HG03066 (cell line): ENCODE measurements around the gene M1AP.
A peak's percentile ranks its signal among the peaks of the same experiment; 100 is the strongest.
"Not testable (repeated sequence)": the region's sequence is repeated elsewhere in the genome, so short reads cannot be mapped to it uniquely, and the experiment has no call there.

Source experiments
- ATAC-seq: cut with Tn5 transposase; IDR thresholded peaks from one replicate; pipeline ENCODE4 v1.9.1; 2021; ENCODE audit warnings: low read depth; ENCODE audit not compliant: unreplicated experiment

Gene M1AP

GRCh38 chr2:74653985-74654882 is 6.1 kb upstream of the M1AP start, which contains the start of gene SEMA4F:
TSS of gene SEMA4F (plus strand) at chr2:74654247. CDS start at chr2:74654377, 130 bp downstream.
- ATAC-seq = peak; percentile 100

DNA sequence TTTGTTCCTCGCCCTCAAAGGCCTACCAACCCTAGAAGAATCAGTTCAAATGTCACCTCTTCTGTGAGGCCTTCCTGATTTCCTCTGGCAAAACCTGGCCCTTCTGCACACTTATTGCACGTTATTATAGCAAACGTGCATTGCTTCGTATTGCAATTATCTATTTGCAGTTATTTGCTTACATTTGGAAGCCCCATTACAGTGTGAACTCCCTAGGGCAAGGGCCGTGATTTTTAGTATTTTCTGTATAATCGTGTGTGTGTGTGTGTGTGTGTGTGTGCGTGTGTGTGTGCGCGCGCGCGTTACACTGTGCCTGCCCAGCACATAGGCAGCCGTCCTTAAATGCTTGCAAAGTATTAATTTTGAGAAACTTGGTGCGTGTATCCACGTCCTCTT is 5.5 kb upstream of the M1AP start:
- ATAC-seq = peak; percentile 16

- no peak for ATAC-seq
Observed at GRCh38 chr2:74646834-74647482, 1.2 kb downstream of the M1AP start.

DNA sequence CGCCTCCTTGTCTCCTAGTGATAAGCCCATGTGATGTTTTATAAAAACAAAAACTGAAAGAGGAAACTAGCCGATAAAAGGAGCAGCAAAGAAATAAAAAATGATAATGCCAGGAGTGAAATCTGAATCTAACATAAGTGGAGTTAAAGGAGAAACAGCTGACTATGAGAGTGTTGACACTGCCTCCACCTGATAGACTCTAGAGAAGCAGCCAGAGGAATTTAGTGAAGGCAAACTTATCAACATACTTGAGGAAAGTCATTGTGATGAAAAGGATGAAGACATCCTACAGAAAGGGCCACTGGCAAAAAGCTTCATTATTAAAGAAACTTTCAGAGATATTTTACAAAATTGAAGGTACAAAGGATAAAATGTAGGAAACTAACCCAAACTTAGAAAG is 1.9 kb downstream of the M1AP start:
- no peak for ATAC-seq

GRCh38 chr2:74645344-74645743 is 2.8 kb downstream of the M1AP start:
- ATAC-seq = no peak

DNA sequence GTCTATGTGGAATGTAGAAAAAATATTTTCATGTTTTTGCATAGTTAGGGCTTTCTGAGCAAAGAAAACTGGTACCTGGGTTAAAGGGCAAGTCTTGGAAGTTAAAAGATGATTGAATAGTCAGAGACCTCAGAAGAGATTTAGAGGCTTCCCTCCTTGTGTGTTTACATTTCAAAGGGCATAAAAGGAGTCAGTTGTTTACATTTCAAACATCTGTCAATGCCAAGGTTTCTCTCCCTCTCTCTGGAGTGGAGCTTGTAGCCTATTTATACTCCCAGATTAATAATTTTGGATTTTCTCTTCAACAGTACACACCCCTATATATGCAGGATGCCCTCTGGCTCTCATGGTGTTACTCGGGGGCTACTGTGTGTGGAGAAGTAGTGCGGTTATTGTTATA is 8.6 kb downstream of the M1AP start:
- ATAC-seq = no peak

GRCh38 chr2:74632939-74633312 is 15.2 kb downstream of the M1AP start:
- ATAC-seq = no peak

DNA sequence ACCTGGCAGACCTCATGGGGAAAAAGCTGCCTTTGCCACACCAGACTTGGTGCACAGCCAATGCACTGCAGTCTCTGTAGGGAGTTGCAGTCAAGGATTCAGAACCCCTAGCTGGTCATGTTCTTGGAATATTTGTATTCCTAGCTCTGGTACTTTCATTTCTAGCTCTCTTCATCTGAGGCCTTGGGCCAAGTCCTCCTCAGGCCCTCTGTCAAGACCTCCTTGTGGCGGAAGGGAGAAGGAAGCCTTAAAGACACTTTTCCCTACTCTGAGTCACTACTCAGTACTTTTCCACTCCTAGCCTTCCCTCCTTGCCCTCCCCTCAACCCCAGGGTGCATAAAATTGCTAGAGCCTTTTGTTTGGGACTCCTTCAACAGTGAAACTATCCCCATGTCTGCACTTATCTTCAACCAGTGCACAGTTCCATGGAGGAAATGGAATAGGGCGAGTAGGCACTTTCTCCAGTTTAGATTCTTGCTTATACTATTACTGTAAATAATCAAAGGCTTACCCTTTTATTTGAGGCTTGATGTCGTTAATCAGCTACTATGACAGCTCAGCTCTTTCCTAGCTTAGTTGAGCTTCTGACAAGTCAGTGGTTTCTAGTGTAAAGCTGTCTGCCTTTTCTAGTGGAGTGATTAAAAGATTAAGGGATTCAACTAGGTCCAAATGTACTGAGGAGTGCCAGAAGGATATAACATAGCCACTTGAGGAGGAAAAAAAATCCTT is 15.8 kb downstream of the M1AP start:
- no peak for ATAC-seq

DNA sequence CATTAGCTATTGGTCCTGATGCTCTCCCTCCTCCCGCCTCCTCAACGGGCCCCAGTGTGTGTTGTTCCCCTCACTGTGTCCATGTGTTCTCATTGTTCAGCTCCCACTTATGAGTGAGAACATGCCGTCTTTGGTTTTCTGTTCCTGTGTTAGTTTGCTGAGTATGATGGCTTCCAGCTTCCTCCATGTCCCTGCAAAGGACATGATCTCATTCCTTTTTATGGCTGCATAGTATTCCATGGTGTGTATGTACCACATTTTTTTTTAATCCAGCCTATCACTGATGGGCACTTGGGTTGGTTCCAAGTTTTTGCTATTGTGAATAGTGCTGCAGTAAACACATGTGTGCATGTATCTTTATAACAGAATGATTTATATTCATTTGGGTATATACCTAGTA is 17.7 kb downstream of the M1AP start:
- not testable (repeated sequence) for ATAC-seq

- ATAC-seq = no peak
Observed at GRCh38 chr2:74628538-74629105, 19.5 kb downstream of the M1AP start.

- no peak for ATAC-seq
Observed at GRCh38 chr2:74625658-74626425, 22.3 kb downstream of the M1AP start.

DNA sequence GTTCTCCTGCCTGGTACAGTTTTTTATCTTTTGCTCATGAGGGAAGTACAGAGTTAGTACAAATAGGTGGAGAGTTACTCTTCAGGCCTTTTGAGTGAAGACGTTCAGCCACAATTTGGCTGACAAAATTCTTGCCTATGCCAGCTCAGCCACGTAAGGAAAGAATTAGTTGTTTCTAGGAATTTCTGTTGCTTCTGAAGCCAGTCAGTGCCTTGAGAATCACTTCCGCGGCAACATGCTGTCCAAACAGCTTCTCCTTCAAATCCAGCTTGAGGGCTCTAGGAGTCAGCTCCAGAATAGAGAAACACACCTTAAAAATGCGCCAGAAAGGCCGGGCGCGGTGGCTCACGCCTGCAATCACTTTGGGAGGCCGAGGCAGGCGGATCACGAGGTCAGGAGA is 27.5 kb downstream of the M1AP start:
- no peak for ATAC-seq

- peak; percentile 58 for ATAC-seq
Observed at GRCh38 chr2:74619651-74620297, 28.4 kb downstream of the M1AP start.

GRCh38 chr2:74618410-74619083 is 29.6 kb downstream of the M1AP start:
- ATAC-seq = no peak

DNA sequence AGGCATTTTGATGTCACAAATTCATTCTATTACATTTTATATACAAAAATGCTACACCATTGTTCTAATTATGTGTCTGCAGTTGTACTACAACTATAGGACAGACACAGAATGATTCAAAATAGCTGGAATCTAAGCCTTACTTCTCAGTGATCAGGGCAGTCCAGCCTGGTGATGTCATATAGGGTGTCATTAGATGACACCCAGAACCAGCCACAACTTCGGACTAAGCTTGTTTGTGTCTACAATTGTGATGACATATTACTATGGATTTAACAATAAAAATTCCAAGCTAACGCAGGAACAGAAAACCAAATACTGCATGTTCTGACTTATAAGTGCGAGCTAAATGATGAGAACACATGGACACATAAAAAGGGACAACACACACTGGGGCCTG is 31.0 kb downstream of the M1AP start:
- ATAC-seq = no peak

GRCh38 chr2:74606927-74607326 is 41.2 kb downstream of the M1AP start:
- no peak for ATAC-seq

GRCh38 chr2:74603282-74604000 is 44.7 kb downstream of the M1AP start:
- ATAC-seq = no peak

DNA sequence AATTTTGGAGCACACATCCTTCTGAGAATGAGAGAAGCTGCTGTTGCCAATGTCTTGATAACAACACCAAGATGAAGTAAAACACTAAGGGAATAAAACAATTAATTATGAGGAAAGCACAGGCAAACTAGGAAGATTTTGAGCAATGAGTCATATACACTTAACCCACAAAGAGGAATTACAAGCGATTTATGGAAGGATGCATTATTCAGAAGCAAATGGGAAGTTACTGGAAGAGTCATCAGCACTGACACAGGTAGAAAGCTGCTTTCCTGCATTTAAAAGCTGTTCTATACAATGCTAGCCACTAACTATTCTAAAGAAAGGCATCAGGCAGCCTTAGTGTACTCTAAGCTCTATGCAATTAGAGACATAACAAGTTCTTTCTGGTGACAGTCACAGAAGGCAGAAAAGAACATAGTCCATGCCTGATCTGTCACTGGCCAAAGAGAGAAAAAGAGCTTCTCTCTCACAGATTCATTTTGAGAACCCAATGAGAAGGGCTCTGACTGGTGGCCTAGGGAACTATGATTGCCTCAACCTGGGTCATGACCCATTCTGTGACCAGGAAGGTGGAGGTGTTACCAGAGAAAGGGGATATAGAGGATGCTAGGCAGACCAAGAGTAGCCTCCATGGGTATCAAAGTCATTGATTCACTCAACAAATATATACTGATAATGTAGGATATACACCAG is 45.4 kb downstream of the M1AP start:
- no peak for ATAC-seq
